KG1 (cell line): Measurements from ENCODE around the gene CTF1.

Experiments used
- DNase-seq: peaks from one replicate; lab custom pipeline; 2025; lab: John Stamatoyannopoulos, UW

CTF1 gene

GRCh38 chr16:30910427-30911029, 14.1 kb downstream of the CTF1 start:
- DNase-seq = no peak

GRCh38 chr16:30912794-30913412, 16.5 kb downstream of the CTF1 start:
- no peak for DNase-seq

GRCh38 chr16:30914830-30915229, 18.4 kb downstream of the CTF1 start:
- DNase-seq = no peak

- no peak for DNase-seq
Observed at GRCh38 chr16:30918614-30919013, 22.2 kb downstream of the CTF1 start.

- no peak for DNase-seq
Observed at GRCh38 chr16:30920891-30921290, 24.5 kb downstream of the CTF1 start.

- no peak for DNase-seq
Observed at GRCh38 chr16:30921459-30921747, 25.0 kb downstream of the CTF1 start.

- DNase-seq = peak; percentile 61
Observed at GRCh38 chr16:30921748-30922419, 25.5 kb downstream of the CTF1 start.

GRCh38 chr16:30922420-30922959, 26.1 kb downstream of the CTF1 start:
- DNase-seq = peak; percentile 98

- peak; percentile 99 for DNase-seq
Observed at GRCh38 chr16:30922960-30923535, 26.6 kb downstream of the CTF1 start.

- DNase-seq = no peak
Observed at GRCh38 chr16:30923554-30924075, 27.2 kb downstream of the CTF1 start, which contains the start of gene FBXL19. Gene FBXL19 (plus strand): TSS chr16:30923572. CDS start chr16:30925755, 2,183 bp downstream.

- DNase-seq = no peak
Observed at GRCh38 chr16:30924076-30924912, 27.9 kb downstream of the CTF1 start.

GRCh38 chr16:30924913-30925631, 28.7 kb downstream of the CTF1 start:
- no peak for DNase-seq

GRCh38 chr16:30925632-30925987, 29.2 kb downstream of the CTF1 start:
- no peak for DNase-seq

GRCh38 chr16:30925995-30926811, 29.8 kb downstream of the CTF1 start:
- no peak for DNase-seq

- no peak for DNase-seq
Observed at GRCh38 chr16:30926937-30927788, 30.7 kb downstream of the CTF1 start.

- no peak for DNase-seq
Observed at GRCh38 chr16:30927789-30928378, 31.5 kb downstream of the CTF1 start.

GRCh38 chr16:30928390-30928789, 32.0 kb downstream of the CTF1 start:
- no peak for DNase-seq

GRCh38 chr16:30929167-30929566, 32.8 kb downstream of the CTF1 start:
- DNase-seq = no peak

GRCh38 chr16:30930160-30930571, 33.8 kb downstream of the CTF1 start:
- no peak for DNase-seq
